CD4-positive, alpha-beta T cell treated with Interleukin-4 for 1 hour (primary cell): ENCODE data around the gene BCAT1.
"Not testable (repeated sequence)": the region's sequence is repeated elsewhere in the genome, so short reads cannot be mapped to it uniquely, and the experiment has no call there.

Source experiments
- DNase-seq, 2 donors: peaks; one replicate each; pipeline ENCODE4 v3.0.0-alpha.2; 2020 to 2022

BCAT1 gene

GRCh38 chr12:24921251-24922038 lies 27.5 kb downstream of the BCAT1 start:
- no peak for DNase-seq

GRCh38 chr12:24920141-24920540 lies 28.8 kb downstream of the BCAT1 start:
- no peak for DNase-seq

- no peak for DNase-seq
Observed at GRCh38 chr12:24919346-24920001, 29.4 kb downstream of the BCAT1 start.

GRCh38 chr12:24918596-24918995 lies 30.3 kb downstream of the BCAT1 start:
- DNase-seq: no peak

- no peak for DNase-seq
Observed at GRCh38 chr12:24915501-24915900, 33.4 kb downstream of the BCAT1 start.

GRCh38 chr12:24913953-24914352 lies 34.9 kb downstream of the BCAT1 start:
- DNase-seq: no peak

GRCh38 chr12:24913130-24913529 lies 35.8 kb downstream of the BCAT1 start:
- no peak for DNase-seq

GRCh38 chr12:24911271-24911791 lies 37.6 kb downstream of the BCAT1 start:
- no peak for DNase-seq

- DNase-seq: not testable (repeated sequence)
Observed at GRCh38 chr12:24910192-24910591, 38.7 kb downstream of the BCAT1 start.

- peak in 1 of 2 donors; percentile 70 for DNase-seq
Observed at GRCh38 chr12:24909667-24910066, 39.2 kb downstream of the BCAT1 start.

GRCh38 chr12:24907464-24907863 lies 41.4 kb downstream of the BCAT1 start:
- no peak for DNase-seq

- DNase-seq: no peak
Observed at GRCh38 chr12:24906141-24906540, 42.8 kb downstream of the BCAT1 start.

GRCh38 chr12:24905431-24905830 lies 43.5 kb downstream of the BCAT1 start:
- DNase-seq: no peak

GRCh38 chr12:24904871-24905270 lies 44.0 kb downstream of the BCAT1 start:
- DNase-seq: no peak

- DNase-seq: peak in 1 of 2 donors; percentile 9
Observed at GRCh38 chr12:24903329-24904088, 45.4 kb downstream of the BCAT1 start.

- no peak for DNase-seq
Observed at GRCh38 chr12:24902511-24903328, 46.2 kb downstream of the BCAT1 start.

GRCh38 chr12:24901576-24902461 lies 47.1 kb downstream of the BCAT1 start:
- no peak for DNase-seq

GRCh38 chr12:24900196-24900595 lies 48.7 kb downstream of the BCAT1 start:
- no peak for DNase-seq

- DNase-seq: no peak
Observed at GRCh38 chr12:24899503-24900075, 49.3 kb downstream of the BCAT1 start.

GRCh38 chr12:24898606-24899005 lies 50.3 kb downstream of the BCAT1 start:
- no peak for DNase-seq

- DNase-seq: no peak
Observed at GRCh38 chr12:24898185-24898584, 50.7 kb downstream of the BCAT1 start.
